K562 (cell line): Measurements from ENCODE around the gene MYCBPAP. TPM values are rescaled to one million over a fixed set of nuclear protein-coding genes. Genes with fewer than 3 reads are reported as not detected.
A peak's percentile ranks its signal among the peaks of the same experiment; 100 is the strongest.

ENCODE experiments used
- ATAC-seq: fragments of 200-7000 bp; cut with Tn5 transposase; 3 replicates; pipeline ENCODE4 v1.9.1; 2020; ENCODE audit warnings: moderate library complexity
- BruUV-seq: library from RNA; stranded (reverse); fragments of 400-500 nt; replicated peaks from 2 replicates; lab custom pipeline; 2021; lab: Mats Ljungman, UMichigan
- CTCF ChIA-PET: fragments of 300-600 bp; formaldehyde crosslinking; extraction: SDS; loops from one replicate; lab custom pipeline; 2021; ENCODE audit warnings: low intra/inter-chr PET ratio; lab: Yijun Ruan, JAX
- POLR2A ChIA-PET: fragments of 300-600, 350-650 bp; sonication (Branson Sonifier 250); formaldehyde crosslinking; extraction: SDS; loops from one replicate; lab custom pipeline; 2021; ENCODE audit warnings: antibody characterized with exemption, inconsistent platforms; lab: Yijun Ruan, JAX
- DNase-seq, 4 experiments: peaks; one replicate each; pipeline versions ENCODE4 v3.0.0 to v3.0.0-alpha.2; 2011 to 2018; ENCODE audit warnings: low spot score in 3 of 4, mixed read lengths in 3 of 4; ENCODE audit errors: extremely low read depth in 1 of 4
- FAIRE-seq: peaks from 2 replicates; lab custom pipeline; 2011; peaks lifted over from hg19 to GRCh38; lab: Jason Lieb, UNC
- H2AFZ ChIP-seq: 2 replicates; pipeline ENCODE4 v1.6.0; 2011; ENCODE audit warnings: low read depth, low read length, control low read depth, inconsistent platforms
- H3K27ac ChIP-seq: fragments of 200-600 bp; 3 replicates; pipeline ENCODE4 v1.8.0; 2011; ENCODE audit warnings: low read depth, mild to moderate bottlenecking, control low read depth, inconsistent platforms, low read length, moderate library complexity, mixed read lengths; ENCODE audit errors: extremely low read depth
- H3K27me3 ChIP-seq, 2 experiments: fragments of 300-600 bp in 1 of 2; 2 replicates in 1 of 2; 3 replicates in 1 of 2; pipeline versions ENCODE4 v1.6.0 to v1.8.0; 2011; ENCODE audit warnings: inconsistent platforms in 2 of 2, low read length in 2 of 2, mild to moderate bottlenecking in 1 of 2, mixed read lengths in 1 of 2, moderate library complexity in 1 of 2; ENCODE audit not compliant: control insufficient read depth in 2 of 2, insufficient read depth in 2 of 2
- H3K36me3 ChIP-seq: fragments of 300-600 bp; 3 replicates; pipeline ENCODE4 v1.8.0; 2011; ENCODE audit warnings: mild to moderate bottlenecking, low read length, inconsistent platforms; ENCODE audit not compliant: control insufficient read depth, insufficient read depth
- H3K4me1 ChIP-seq, 2 experiments: fragments of 200-600 bp in 1 of 2; replicated peaks in 1 of 2; 2 replicates in 1 of 2; 3 replicates in 1 of 2; pipeline versions ENCODE4 v1.5.1 to v1.8.0; 2011; ENCODE audit warnings: inconsistent platforms in 2 of 2, low read length in 2 of 2, mild to moderate bottlenecking in 1 of 2, mixed read lengths in 1 of 2, moderate library complexity in 1 of 2; ENCODE audit not compliant: control insufficient read depth in 2 of 2, insufficient read depth in 2 of 2
- H3K4me2 ChIP-seq: 2 replicates; pipeline ENCODE4 v1.6.1; 2011; ENCODE audit warnings: low read length, control low read depth, inconsistent platforms, mixed read lengths; ENCODE audit not compliant: insufficient read depth
- H3K4me3 ChIP-seq: fragments of 200-600 bp; sonication (generic), shearing (Covaris generic); 2 replicates; pipeline ENCODE4 v1.5.1; 2016; ENCODE audit warnings: control low read depth, inconsistent platforms
- H3K79me2 ChIP-seq: fragments of 200-600 bp; 3 replicates; pipeline ENCODE4 v1.8.0; 2011; ENCODE audit warnings: low read length, inconsistent platforms; ENCODE audit not compliant: control insufficient read depth, insufficient read depth
- H3K9ac ChIP-seq, 2 experiments: 2 replicates each; pipeline versions ENCODE4 v1.6.0 to v1.6.1; 2011; ENCODE audit warnings: low read depth in 2 of 2, low read length in 2 of 2, control low read depth in 1 of 2, inconsistent platforms in 1 of 2, mild to moderate bottlenecking in 1 of 2, mixed read lengths in 1 of 2; ENCODE audit not compliant: insufficient read depth in 1 of 2
- H3K9me1 ChIP-seq: one replicate; pipeline ENCODE4 v1.6.0; 2011; ENCODE audit warnings: inconsistent platforms, mild to moderate bottlenecking, low read length, moderate library complexity; ENCODE audit not compliant: control insufficient read depth, insufficient read depth
- H3K9me3 ChIP-seq: replicated peaks from 2 replicates; pipeline ENCODE4 v1.5.1; 2011; ENCODE audit warnings: low read depth, low read length, inconsistent platforms; ENCODE audit not compliant: control insufficient read depth, insufficient read depth
- H4K20me1 ChIP-seq: replicated peaks from 2 replicates; pipeline ENCODE4 v1.6.1; 2011; ENCODE audit warnings: low read length, inconsistent platforms, mixed read lengths; ENCODE audit not compliant: control insufficient read depth, insufficient read depth
- BHLHE40 ChIP-seq: IDR thresholded peaks from 2 replicates; pipeline ENCODE4 v1.6.1; 2011; ENCODE audit warnings: low read length, improper control_type of control experiment
- C11orf30 ChIP-seq: fragments of 450-650 bp; IDR thresholded peaks from 2 replicates; pipeline ENCODE4 v1.6.1; 2016; ENCODE audit warnings: low read depth, mild to moderate bottlenecking
- CREM ChIP-seq: IDR thresholded peaks from 2 replicates; pipeline ENCODE4 v1.6.1; 2014; ENCODE audit warnings: antibody characterized with exemption, low read depth
- E2F3 ChIP-seq: fragments of 250-450 bp; sonication (Bioruptor Pico); IDR thresholded peaks from 2 replicates; pipeline ENCODE4 v1.4.0; 2020; ENCODE audit warnings: mild to moderate bottlenecking
- GABPB1 ChIP-seq: sonication (generic); formaldehyde crosslinking; IDR thresholded peaks from 2 replicates; pipeline ENCODE4 v1.8.0; 2022; ENCODE audit warnings: mild to moderate bottlenecking, missing genetic modification reagents
- HDAC3 ChIP-seq: fragments of 450-650 bp; IDR thresholded peaks from 2 replicates; pipeline ENCODE4 v1.6.1; 2018; ENCODE audit warnings: borderline replicate concordance, mild to moderate bottlenecking, moderate library complexity; ENCODE audit not compliant: partially characterized antibody
- POLR2AphosphoS2 ChIP-seq: IDR thresholded peaks from 2 replicates; pipeline ENCODE4 v1.6.1; 2012; ENCODE audit warnings: low read length, improper control_type of control experiment
- RCOR1 ChIP-seq, 2 experiments: IDR thresholded peaks; 2 replicates each; pipeline ENCODE4 v1.6.1; 2012; ENCODE audit warnings: low read depth in 2 of 2, low read length in 2 of 2, borderline replicate concordance in 1 of 2, improper control_type of control experiment in 1 of 2
- SLC30A9 ChIP-seq: fragments of 250-450 bp; sonication (Bioruptor Pico); IDR thresholded peaks from 2 replicates; pipeline ENCODE4 v1.8.0; 2022; ENCODE audit warnings: mild to moderate bottlenecking, moderate library complexity
- SMARCB1 ChIP-seq: IDR thresholded peaks from 2 replicates; pipeline ENCODE4 v1.6.1; 2011; ENCODE audit warnings: improper control_type of control experiment, low read depth; ENCODE audit not compliant: insufficient read length
- SREBF1 ChIP-seq: fragments of 150-350 bp; IDR thresholded peaks from 2 replicates; pipeline ENCODE4 v1.6.1; 2014; ENCODE audit warnings: antibody characterized with exemption, low read depth, low read length, borderline replicate concordance
- ZBTB7A ChIP-seq: IDR thresholded peaks from 2 replicates; pipeline ENCODE4 v1.6.1; 2011; ENCODE audit warnings: low read depth, mild to moderate bottlenecking, low read length, moderate library complexity, borderline replicate concordance; ENCODE audit not compliant: control insufficient read depth
- ZNF121 ChIP-seq: sonication (generic); formaldehyde crosslinking; conservative IDR thresholded peaks from 2 replicates; pipeline ENCODE4 v1.8.0; 2022; ENCODE audit warnings: missing genetic modification reagents
- ZNF274 ChIP-seq: IDR thresholded peaks from 2 replicates; pipeline ENCODE4 v1.6.1; 2011; ENCODE audit warnings: low read depth, mild to moderate bottlenecking, low read length, moderate library complexity, borderline replicate concordance
- ZNF644 ChIP-seq: fragments of 200-800 bp; sonication (Bioruptor generic); IDR thresholded peaks from 2 replicates; pipeline ENCODE4 v1.6.1; 2016; ENCODE audit warnings: low read depth, missing genetic modification characterization, missing compliant biosample characterization
- WGBS: fragments of 100-300 bp; shearing (Covaris generic); methylation state at CpG from one replicate; pipeline ENCODE4 v1.1.6; 2016; ENCODE audit warnings: low coverage, mixed read lengths; ENCODE audit not compliant: insufficient coverage; ENCODE audit errors: missing lambda C conversion rate; 5-methylcytosine and 5-hydroxymethylcytosine counted together
- in situ Hi-C: fragments of 300-500 bp; cut with MboI; formaldehyde crosslinking; loops from 4 replicates; pipeline ENCODE4 v1.15.0; 2018; ENCODE audit warnings: inconsistent platforms, mixed read lengths
- intact Hi-C: fragments of 100-400 bp; cut with micrococcal nuclease; formaldehyde crosslinking; loops from 2 replicates; pipeline ENCODE4 v1.14.2; 2022
- polyA plus RNA-seq, 8 experiments: library from polyadenylated mRNA; depleted of rRNA in 4 of 8; stranded (reverse) in 5 of 8; unstranded in 3 of 8; fragments of >200 nt; fragmentation: Nextera tagmentation in 2 of 8; fragmentation: Illumina TruSeq in 1 of 8; extraction: Ambion mirVana in 2 of 8; extraction: Trizol in 1 of 8; gene quantifications; 2 replicates each; pipeline versions ENCODE4 v1.2.1 to v1.2.3, GENCODE V29; 2011 to 2014; ENCODE audit warnings: inconsistent platforms in 1 of 8, missing spikeins in 1 of 8
- total RNA-seq, 7 experiments: library from RNA; depleted of rRNA in 6 of 7; stranded (reverse); fragments of >200 nt in 6 of 7; fragmentation: Illumina TruSeq in 2 of 7; extraction: Trizol in 2 of 7; gene quantifications; 2 replicates each; pipeline versions ENCODE4 v1.2.1 to v1.2.3, GENCODE V29; 2011 to 2021; ENCODE audit warnings: low replicate concordance in 1 of 7
- TF ChIP-seq, protein P1 (sequence below): sonication (generic); formaldehyde crosslinking; IDR thresholded peaks from 2 replicates; pipeline ENCODE4 v1.8.0; 2023; ENCODE audit warnings: mild to moderate bottlenecking, missing genetic modification reagents

The MYCBPAP gene
- total and polyA plus RNA-seq, 9 of the 15 experiments (the other 6 are each of a cell fraction or from before 2014, with no cell fraction given), result not detected

- TF ChIP-seq ZNF121 (CRISPR knock-in tag) (no peak), BHLHE40 (peak; percentile 38; the same call in 1 of the 2 replicates)
Observed at GRCh38 chr17:50541716-50542688, 33.8 kb downstream of the MYCBPAP start (continued).

DNA sequence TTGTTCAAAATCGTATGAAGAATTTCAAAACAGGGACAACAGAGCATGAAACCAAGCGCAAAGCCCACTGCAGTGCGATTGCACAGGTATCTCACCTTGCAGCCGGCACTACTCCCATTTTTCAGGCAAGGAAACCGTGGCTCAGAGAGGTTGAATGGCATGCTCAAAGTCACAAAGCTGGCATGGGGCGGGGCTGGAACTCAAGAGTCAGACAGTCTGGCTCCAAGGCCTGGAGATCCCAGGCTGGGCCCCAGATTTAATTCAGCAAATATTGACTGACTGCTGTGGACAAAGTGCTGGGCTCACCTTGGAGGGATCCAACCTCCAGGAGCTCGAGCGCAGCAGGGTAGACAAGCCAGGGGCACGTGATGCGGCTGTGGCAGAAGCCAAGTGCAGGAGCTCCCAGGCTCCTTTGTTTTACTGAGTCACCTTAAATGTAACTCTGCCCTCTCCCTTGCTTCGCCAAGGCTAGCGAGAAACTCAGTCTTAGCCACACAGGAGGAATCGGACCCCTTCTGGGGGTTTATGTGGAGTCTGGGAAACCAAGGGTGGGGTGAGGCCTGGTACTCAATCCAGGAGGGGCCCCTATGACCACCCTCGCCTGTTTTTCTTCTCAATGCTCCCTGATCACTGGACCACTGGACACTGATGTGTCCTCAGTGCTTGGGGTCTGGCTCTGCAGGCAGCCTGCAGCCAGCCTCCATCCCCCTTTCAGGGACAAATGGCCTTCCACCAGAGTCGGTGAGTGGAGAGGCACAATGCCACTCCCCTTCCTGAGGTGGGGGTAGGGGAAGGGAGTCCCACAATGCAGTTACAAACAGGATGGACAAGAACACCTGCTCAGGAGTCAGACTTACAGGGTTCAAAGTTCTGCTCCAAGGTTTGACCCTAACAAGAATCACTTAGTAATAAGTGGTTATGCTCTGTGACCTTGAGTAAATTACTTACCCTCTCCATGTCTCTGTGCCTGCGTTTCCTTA, 34.8 kb downstream of the MYCBPAP start:
- no peak for FAIRE-seq
- peaks cover 15 to 54% of the 10 kb centered on the region in 2 experiments; a peak in 4 of 5 replicates for H3K4me1 ChIP-seq

More for the DNA sequence above, 34.8 kb downstream of the MYCBPAP start:
- Histone ChIP-seq H3K9me1 (no peaks in the 10 kb centered on the region), H4K20me1 (0 out of 2 replicates have a peak, but pooled peaks cover 4% of the 10 kb centered on the region), H3K36me3 (no peaks in the 10 kb centered on the region), H3K27me3 (no peaks in the 10 kb centered on the region), H3K27ac (no peak overlapping the region), H3K9ac (peak overlapping the region in 1 of 2 experiments; percentile 78; a peak in 2 of 4 replicates), H3K79me2 (no peaks in the 10 kb centered on the region), H3K9me3 (no peaks in the 10 kb centered on the region), H2AFZ (peak overlapping the region; percentile 98), H3K4me3 (0 out of 2 replicates have a peak overlapping the region, but pooled peaks have one; percentile 41), H3K4me2 (peak overlapping the region; percentile 96)
- ATAC-seq, result no peak
- BruUV-seq, result no TSS peak
- POLR2A ChIA-PET, result interaction anchor here (0.8 to 1.0 kb wide), 3 partner anchors 8 to 323 kb away, joined by 3 to 4 read pairs (median 3); partner anchors contain the start of gene TOB1
- CTCF ChIA-PET, result interaction anchor here (1.1 kb wide), 1 partner anchor 139 kb away, joined by 3 read pairs; no protein-coding TSS in a partner anchor
- TF ChIP-seq E2F3 (CRISPR knock-in tag) (no peak), ZNF644 (tag) (no peak), GABPB1 (CRISPR knock-in tag) (no peak), CREM (no peak), SLC30A9 (no peak), SREBF1 (no peak), RCOR1 (IDR thresholded peaks at IDR 0.05; ENCODE audit: borderline replicate concordance in 1 of 2, low read depth in 2 of 2, low read length in 2 of 2) (no peak), POLR2AphosphoS2 (no peak), ZNF274 (no peak), SMARCB1 (no peak), ZBTB7A (no peak), C11orf30 (no peak), HDAC3 (no peak)
- TF ChIP-seq, protein P1, sequence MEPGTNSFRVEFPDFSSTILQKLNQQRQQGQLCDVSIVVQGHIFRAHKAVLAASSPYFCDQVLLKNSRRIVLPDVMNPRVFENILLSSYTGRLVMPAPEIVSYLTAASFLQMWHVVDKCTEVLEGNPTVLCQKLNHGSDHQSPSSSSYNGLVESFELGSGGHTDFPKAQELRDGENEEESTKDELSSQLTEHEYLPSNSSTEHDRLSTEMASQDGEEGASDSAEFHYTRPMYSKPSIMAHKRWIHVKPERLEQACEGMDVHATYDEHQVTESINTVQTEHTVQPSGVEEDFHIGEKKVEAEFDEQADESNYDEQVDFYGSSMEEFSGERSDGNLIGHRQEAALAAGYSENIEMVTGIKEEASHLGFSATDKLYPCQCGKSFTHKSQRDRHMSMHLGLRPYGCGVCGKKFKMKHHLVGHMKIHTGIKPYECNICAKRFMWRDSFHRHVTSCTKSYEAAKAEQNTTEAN (CRISPR knock-in tag), result no peak
- no peak for DNase-seq
- in situ Hi-C loops, result loop anchor here (10.0 kb wide), 1 partner anchor 412 kb away; no protein-coding TSS in a partner anchor
- WGBS, result 72% methylated on average over 16 of the region's 16 CpGs
- intact Hi-C loops, result no loop called here
